NB4 (cell line): ENCODE measurements around the gene HOXD1.

ENCODE experiments used
- DNase-seq: peaks from one replicate; pipeline ENCODE4 v3.0.0; 2010; ENCODE audit warnings: low read depth
- H3K4me3 ChIP-seq: one replicate; pipeline ENCODE4 v1.5.1; 2011; ENCODE audit warnings: mild to moderate bottlenecking, low read depth, low read length, moderate library complexity
- CTCF ChIP-seq: IDR thresholded peaks from one replicate; pipeline ENCODE4 v1.5.1; 2012; ENCODE audit warnings: low read depth, low read length
- MAX ChIP-seq: IDR thresholded peaks from 2 replicates; pipeline ENCODE4 v1.6.1; 2011; ENCODE audit warnings: low read depth, low read length
- MYC ChIP-seq: IDR thresholded peaks from 2 replicates; pipeline ENCODE4 v1.6.1; 2011; ENCODE audit warnings: low read depth, low read length
- POLR2A ChIP-seq: IDR thresholded peaks from 2 replicates; pipeline ENCODE4 v1.6.1; 2011; ENCODE audit warnings: mild to moderate bottlenecking; ENCODE audit not compliant: insufficient read length; ENCODE audit errors: extremely low read depth

HOXD1 gene

GRCh38 chr2:176169711-176170110 lies 18.8 kb upstream of the HOXD1 start:
- TF ChIP-seq MYC, result no peak
- no peak for TF ChIP-seq MAX
- no peak for TF ChIP-seq POLR2A
- TF ChIP-seq CTCF, result no peak
- no peak for DNase-seq
- H3K4me3 ChIP-seq, result no peak overlapping the region

GRCh38 chr2:176170602-176171305 lies 17.7 kb upstream of the HOXD1 start:
- DNase-seq, result no peak
- H3K4me3 ChIP-seq, result no peak overlapping the region
- no peak for TF ChIP-seq MAX
- no peak for TF ChIP-seq CTCF
- no peak for TF ChIP-seq POLR2A
- no peak for TF ChIP-seq MYC

GRCh38 chr2:176171351-176172006 lies 17.0 kb upstream of the HOXD1 start:
- no peak overlapping the region for H3K4me3 ChIP-seq
- TF ChIP-seq MYC (no peak), POLR2A (no peak), CTCF (no peak), MAX (no peak)
- DNase-seq, result no peak

GRCh38 chr2:176172007-176172894 lies 16.2 kb upstream of the HOXD1 start:
- TF ChIP-seq POLR2A, result no peak
- no peak for TF ChIP-seq MYC
- TF ChIP-seq CTCF, result no peak
- no peak for TF ChIP-seq MAX
- DNase-seq, result no peak
- no peak overlapping the region for H3K4me3 ChIP-seq

GRCh38 chr2:176172895-176173566 lies 15.4 kb upstream of the HOXD1 start:
- DNase-seq, result no peak
- TF ChIP-seq CTCF, result no peak
- no peak for TF ChIP-seq MAX
- no peak for TF ChIP-seq POLR2A
- no peak for TF ChIP-seq MYC
- no peak overlapping the region for H3K4me3 ChIP-seq
